NOMO-1 treated with DMSO at 0.1 percent for 48 hours (cell line): Measurements from ENCODE around the gene PPP1R16B.
"Not testable (repeated sequence)": the region's sequence is repeated elsewhere in the genome, so short reads cannot be mapped to it uniquely, and the experiment has no call there.

Source experiments
- DNase-seq: peaks from one replicate; lab custom pipeline; 2025; ENCODE audit not compliant: unreplicated experiment; lab: John Stamatoyannopoulos, UW

Gene PPP1R16B

GRCh38 chr20:38791291-38791690 is 14.2 kb upstream of the PPP1R16B start:
- no peak for DNase-seq

GRCh38 chr20:38791940-38792339 is 13.6 kb upstream of the PPP1R16B start:
- DNase-seq: no peak

GRCh38 chr20:38794057-38794456 is 11.4 kb upstream of the PPP1R16B start:
- DNase-seq: not testable (repeated sequence)

- no peak for DNase-seq
These were observed 7.2 kb upstream of the PPP1R16B start for GRCh38 chr20:38798266-38798665.

- DNase-seq: peak; percentile 55
These were observed 6.3 kb upstream of the PPP1R16B start for GRCh38 chr20:38799203-38799602.

GRCh38 chr20:38800882-38801281 is 4.6 kb upstream of the PPP1R16B start:
- DNase-seq: no peak

- DNase-seq: no peak
These were observed 1.3 kb upstream of the PPP1R16B start for GRCh38 chr20:38804221-38804620.

GRCh38 chr20:38804682-38805501 is 605 bp upstream of the PPP1R16B start:
- DNase-seq: peak; percentile 76

GRCh38 chr20:38805958-38806854 is 709 bp downstream of the PPP1R16B start:
- no peak for DNase-seq

- no peak for DNase-seq
These were observed 1.6 kb downstream of the PPP1R16B start for GRCh38 chr20:38806855-38807655.

- DNase-seq: no peak
These were observed 4.4 kb downstream of the PPP1R16B start for GRCh38 chr20:38809942-38810341.

- DNase-seq: no peak
These were observed 5.6 kb downstream of the PPP1R16B start for GRCh38 chr20:38810926-38811630.

- DNase-seq: no peak
These were observed 6.3 kb downstream of the PPP1R16B start for GRCh38 chr20:38811769-38812168.

- no peak for DNase-seq
These were observed 6.7 kb downstream of the PPP1R16B start for GRCh38 chr20:38812182-38812581.

GRCh38 chr20:38812709-38813573 is 7.4 kb downstream of the PPP1R16B start:
- DNase-seq: no peak

GRCh38 chr20:38813574-38813962 is 8.1 kb downstream of the PPP1R16B start:
- not testable (repeated sequence) for DNase-seq

- no peak for DNase-seq
These were observed 9.9 kb downstream of the PPP1R16B start for GRCh38 chr20:38815446-38815845.

- no peak for DNase-seq
These were observed 12.9 kb downstream of the PPP1R16B start for GRCh38 chr20:38818113-38819065.

- no peak for DNase-seq
These were observed 20.0 kb downstream of the PPP1R16B start for GRCh38 chr20:38825571-38825900.
